Panc1 (cell line): ENCODE measurements around the gene FREM1.

Source experiments
- CTCF ChIP-seq: fragments of 450-650 bp; IDR thresholded peaks from 2 replicates; pipeline ENCODE4 v1.5.1; 2017; ENCODE audit warnings: mild to moderate bottlenecking
- POLR2AphosphoS5 ChIP-seq: IDR thresholded peaks from 2 replicates; pipeline ENCODE4 v1.6.1; 2012; ENCODE audit warnings: mild to moderate bottlenecking, low read depth, low read length, moderate library complexity
- REST ChIP-seq, 2 experiments: IDR thresholded peaks; 2 replicates each; pipeline ENCODE4 v1.6.1; 2011 to 2012; ENCODE audit warnings: low read depth in 2 of 2, control low read depth in 1 of 2, low read length in 1 of 2, mild to moderate bottlenecking in 1 of 2, moderate library complexity in 1 of 2; ENCODE audit not compliant: insufficient read depth in 1 of 2
- SIN3A ChIP-seq: IDR thresholded peaks from 2 replicates; pipeline ENCODE4 v1.6.1; 2012; ENCODE audit warnings: low read depth, mild to moderate bottlenecking, low read length, moderate library complexity, borderline replicate concordance; ENCODE audit not compliant: insufficient read depth
- TCF7L2 ChIP-seq: IDR thresholded peaks from 2 replicates; pipeline ENCODE4 v1.6.1; 2011; ENCODE audit warnings: mild to moderate bottlenecking, low read depth, low read length, inconsistent platforms

GRCh38 chr9:14829204-14829603, 81.0 kb downstream of the FREM1 start:
- TF ChIP-seq POLR2AphosphoS5 (no peak), CTCF (no peak), SIN3A (no peak), TCF7L2 (no peak), REST (IDR thresholded peaks at IDR 0.05; ENCODE audit: insufficient read depth in 1 of 2, low read depth in 2 of 2, low read length in 1 of 2) (no peak)
